ENCODE measurements around the gene COMMD1.

GRCh38 chr2:62147610-62148301 lies 242.3 kb downstream of the COMMD1 start:
- TF ChIP-seq, protein P1, sequence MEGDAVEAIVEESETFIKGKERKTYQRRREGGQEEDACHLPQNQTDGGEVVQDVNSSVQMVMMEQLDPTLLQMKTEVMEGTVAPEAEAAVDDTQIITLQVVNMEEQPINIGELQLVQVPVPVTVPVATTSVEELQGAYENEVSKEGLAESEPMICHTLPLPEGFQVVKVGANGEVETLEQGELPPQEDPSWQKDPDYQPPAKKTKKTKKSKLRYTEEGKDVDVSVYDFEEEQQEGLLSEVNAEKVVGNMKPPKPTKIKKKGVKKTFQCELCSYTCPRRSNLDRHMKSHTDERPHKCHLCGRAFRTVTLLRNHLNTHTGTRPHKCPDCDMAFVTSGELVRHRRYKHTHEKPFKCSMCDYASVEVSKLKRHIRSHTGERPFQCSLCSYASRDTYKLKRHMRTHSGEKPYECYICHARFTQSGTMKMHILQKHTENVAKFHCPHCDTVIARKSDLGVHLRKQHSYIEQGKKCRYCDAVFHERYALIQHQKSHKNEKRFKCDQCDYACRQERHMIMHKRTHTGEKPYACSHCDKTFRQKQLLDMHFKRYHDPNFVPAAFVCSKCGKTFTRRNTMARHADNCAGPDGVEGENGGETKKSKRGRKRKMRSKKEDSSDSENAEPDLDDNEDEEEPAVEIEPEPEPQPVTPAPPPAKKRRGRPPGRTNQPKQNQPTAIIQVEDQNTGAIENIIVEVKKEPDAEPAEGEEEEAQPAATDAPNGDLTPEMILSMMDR (optimal IDR thresholded peaks at IDR 0.05 in 1 of 3, IDR thresholded peaks at IDR 0.05 in 1 of 3, conservative IDR thresholded peaks at IDR 0.05 in 1 of 3; ENCODE audit: extremely low read depth in 1 of 3, insufficient read depth in 2 of 3, low read length in 3 of 3): peak in 1 of 3 experiments; percentile 9
- no peak for TF ChIP-seq EZH2 (IDR thresholded peaks at IDR 0.05; ENCODE audit: low read length)
